GM21737 (cell line): ENCODE results near the gene PPFIBP1.
A peak's percentile ranks its signal among the peaks of the same experiment; 100 is the strongest.

ENCODE experiments used
- ATAC-seq: cut with Tn5 transposase; IDR thresholded peaks from one replicate; pipeline ENCODE4 v1.9.1; 2021; ENCODE audit warnings: mild to moderate bottlenecking, moderate library complexity; ENCODE audit not compliant: unreplicated experiment

The PPFIBP1 gene

GRCh38 chr12:27523642-27524493 is at the start of gene PPFIBP1:
Gene PPFIBP1 (plus strand): TSS chr12:27524206. CDS start chr12:27633397, 109,191 bp downstream.
- ATAC-seq: peak; percentile 98

- ATAC-seq: no peak
Measured at GRCh38 chr12:27474344-27474743, 49.7 kb upstream of the PPFIBP1 start.

GRCh38 chr12:27477049-27477448 is 47.0 kb upstream of the PPFIBP1 start:
- ATAC-seq: no peak

GRCh38 chr12:27478949-27479348 is 45.1 kb upstream of the PPFIBP1 start:
- no peak for ATAC-seq

GRCh38 chr12:27480016-27480415 is 44.0 kb upstream of the PPFIBP1 start:
- ATAC-seq: no peak

GRCh38 chr12:27486961-27487360 is 37.0 kb upstream of the PPFIBP1 start:
- no peak for ATAC-seq

- no peak for ATAC-seq
Measured at GRCh38 chr12:27488479-27488878, 35.5 kb upstream of the PPFIBP1 start.

GRCh38 chr12:27491226-27491625 is 32.8 kb upstream of the PPFIBP1 start:
- ATAC-seq: no peak

GRCh38 chr12:27493260-27493940 is 30.6 kb upstream of the PPFIBP1 start:
- no peak for ATAC-seq

GRCh38 chr12:27497446-27497845 is 26.6 kb upstream of the PPFIBP1 start:
- ATAC-seq: no peak

GRCh38 chr12:27498149-27498548 is 25.9 kb upstream of the PPFIBP1 start:
- ATAC-seq: no peak

GRCh38 chr12:27498761-27499160 is 25.2 kb upstream of the PPFIBP1 start:
- ATAC-seq: no peak

GRCh38 chr12:27499377-27499776 is 24.6 kb upstream of the PPFIBP1 start:
- no peak for ATAC-seq

GRCh38 chr12:27500546-27500945 is 23.5 kb upstream of the PPFIBP1 start:
- ATAC-seq: no peak

- ATAC-seq: no peak
Measured at GRCh38 chr12:27502021-27502435, 22.0 kb upstream of the PPFIBP1 start.

GRCh38 chr12:27504507-27504906 is 19.5 kb upstream of the PPFIBP1 start:
- no peak for ATAC-seq

- ATAC-seq: no peak
Measured at GRCh38 chr12:27505109-27505508, 18.9 kb upstream of the PPFIBP1 start.

GRCh38 chr12:27505761-27506160 is 18.2 kb upstream of the PPFIBP1 start:
- no peak for ATAC-seq

GRCh38 chr12:27506645-27507189 is 17.3 kb upstream of the PPFIBP1 start:
- no peak for ATAC-seq

GRCh38 chr12:27508736-27509431 is 15.1 kb upstream of the PPFIBP1 start:
- no peak for ATAC-seq

- no peak for ATAC-seq
Measured at GRCh38 chr12:27511031-27511722, 12.8 kb upstream of the PPFIBP1 start.
